Measurements from ENCODE around the gene ANKRD52. TPM values are rescaled to one million over a fixed set of nuclear protein-coding genes. Genes with fewer than 3 reads are reported as not detected.
"Not testable (repeated sequence)": the region's sequence is repeated elsewhere in the genome, so short reads cannot be mapped to it uniquely, and the experiment has no call there.

ANKRD52 gene
- total RNA-seq, 1 donor from 2014 or later = 63.2 TPM

DNA sequence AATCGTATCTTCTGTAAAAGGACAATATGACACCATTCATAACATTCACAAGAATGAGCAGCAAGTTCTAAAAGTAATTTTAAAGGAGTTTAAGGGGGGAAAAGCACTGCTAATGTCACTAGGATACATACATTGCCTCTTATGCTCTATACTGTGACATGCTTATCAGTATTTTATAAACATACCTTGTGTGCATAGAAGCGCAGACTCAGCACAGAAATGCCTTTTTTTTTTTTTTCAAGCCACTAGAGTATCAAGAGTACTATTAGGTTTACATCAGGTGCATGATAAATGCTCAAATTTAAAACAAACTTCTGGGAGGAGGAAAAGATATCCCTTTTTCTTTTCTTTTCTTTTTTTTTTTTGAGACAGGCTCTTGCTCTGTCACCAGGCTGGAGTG is 55.3 kb downstream of the ANKRD52 start:
- peaks cover 3% of the 10 kb centered on the region for H3K4me1 Mint-ChIP-seq
- TF ChIP-seq, protein P1, sequence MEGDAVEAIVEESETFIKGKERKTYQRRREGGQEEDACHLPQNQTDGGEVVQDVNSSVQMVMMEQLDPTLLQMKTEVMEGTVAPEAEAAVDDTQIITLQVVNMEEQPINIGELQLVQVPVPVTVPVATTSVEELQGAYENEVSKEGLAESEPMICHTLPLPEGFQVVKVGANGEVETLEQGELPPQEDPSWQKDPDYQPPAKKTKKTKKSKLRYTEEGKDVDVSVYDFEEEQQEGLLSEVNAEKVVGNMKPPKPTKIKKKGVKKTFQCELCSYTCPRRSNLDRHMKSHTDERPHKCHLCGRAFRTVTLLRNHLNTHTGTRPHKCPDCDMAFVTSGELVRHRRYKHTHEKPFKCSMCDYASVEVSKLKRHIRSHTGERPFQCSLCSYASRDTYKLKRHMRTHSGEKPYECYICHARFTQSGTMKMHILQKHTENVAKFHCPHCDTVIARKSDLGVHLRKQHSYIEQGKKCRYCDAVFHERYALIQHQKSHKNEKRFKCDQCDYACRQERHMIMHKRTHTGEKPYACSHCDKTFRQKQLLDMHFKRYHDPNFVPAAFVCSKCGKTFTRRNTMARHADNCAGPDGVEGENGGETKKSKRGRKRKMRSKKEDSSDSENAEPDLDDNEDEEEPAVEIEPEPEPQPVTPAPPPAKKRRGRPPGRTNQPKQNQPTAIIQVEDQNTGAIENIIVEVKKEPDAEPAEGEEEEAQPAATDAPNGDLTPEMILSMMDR (IDR thresholded peaks at IDR 0.05; ENCODE audit: unreplicated experiment) = no peak
- H3K27ac Mint-ChIP-seq = peak overlapping the region; percentile 23
- no peaks in the 10 kb centered on the region for H3K27me3 Mint-ChIP-seq (ENCODE audit: low read depth)
- no peaks in the 10 kb centered on the region for H3K9me3 Mint-ChIP-seq
- H3K36me3 Mint-ChIP-seq = peaks cover 15% of the 10 kb centered on the region
- no peak overlapping the region for H3K4me3 Mint-ChIP-seq
- no peak for DNase-seq (ENCODE audit: low spot score in 2 of 2, unreplicated experiment in 2 of 2)

- Mint-ChIP-seq H3K36me3 (peaks cover 10% of the 10 kb centered on the region), H3K27me3 (ENCODE audit: low read depth) (no peaks in the 10 kb centered on the region), H3K4me3 (no peak overlapping the region), H3K9me3 (no peaks in the 10 kb centered on the region), H3K4me1 (peaks cover 3% of the 10 kb centered on the region), H3K27ac (peak overlapping the region; percentile 23)
- TF ChIP-seq, protein P1 (IDR thresholded peaks at IDR 0.05; ENCODE audit: unreplicated experiment) = no peak
- DNase-seq (ENCODE audit: low spot score in 2 of 2, unreplicated experiment in 2 of 2) = no peak
These were observed 55.8 kb downstream of the ANKRD52 start for GRCh38 chr12:56202366-56202765.

- TF ChIP-seq, protein P1 (IDR thresholded peaks at IDR 0.05; ENCODE audit: unreplicated experiment) = no peak
- no peak overlapping the region for H3K4me3 Mint-ChIP-seq
These were observed 59.3 kb downstream of the ANKRD52 start for GRCh38 chr12:56198836-56199235.

GRCh38 chr12:56197921-56198635 is 60.1 kb downstream of the ANKRD52 start:
- TF ChIP-seq, protein P1 (IDR thresholded peaks at IDR 0.05; ENCODE audit: unreplicated experiment) = no peak
- no peaks in the 10 kb centered on the region for H3K9me3 Mint-ChIP-seq

More at GRCh38 chr12:56198836-56199235, 59.3 kb downstream of the ANKRD52 start:
- no peaks in the 10 kb centered on the region for H3K9me3 Mint-ChIP-seq
- H3K27me3 Mint-ChIP-seq (ENCODE audit: low read depth) = no peaks in the 10 kb centered on the region
- H3K36me3 Mint-ChIP-seq = no peaks in the 10 kb centered on the region
- H3K4me1 Mint-ChIP-seq = peaks cover 9% of the 10 kb centered on the region
- H3K27ac Mint-ChIP-seq = no peak overlapping the region
- no peak for DNase-seq (ENCODE audit: low spot score in 2 of 2, unreplicated experiment in 2 of 2)

DNA sequence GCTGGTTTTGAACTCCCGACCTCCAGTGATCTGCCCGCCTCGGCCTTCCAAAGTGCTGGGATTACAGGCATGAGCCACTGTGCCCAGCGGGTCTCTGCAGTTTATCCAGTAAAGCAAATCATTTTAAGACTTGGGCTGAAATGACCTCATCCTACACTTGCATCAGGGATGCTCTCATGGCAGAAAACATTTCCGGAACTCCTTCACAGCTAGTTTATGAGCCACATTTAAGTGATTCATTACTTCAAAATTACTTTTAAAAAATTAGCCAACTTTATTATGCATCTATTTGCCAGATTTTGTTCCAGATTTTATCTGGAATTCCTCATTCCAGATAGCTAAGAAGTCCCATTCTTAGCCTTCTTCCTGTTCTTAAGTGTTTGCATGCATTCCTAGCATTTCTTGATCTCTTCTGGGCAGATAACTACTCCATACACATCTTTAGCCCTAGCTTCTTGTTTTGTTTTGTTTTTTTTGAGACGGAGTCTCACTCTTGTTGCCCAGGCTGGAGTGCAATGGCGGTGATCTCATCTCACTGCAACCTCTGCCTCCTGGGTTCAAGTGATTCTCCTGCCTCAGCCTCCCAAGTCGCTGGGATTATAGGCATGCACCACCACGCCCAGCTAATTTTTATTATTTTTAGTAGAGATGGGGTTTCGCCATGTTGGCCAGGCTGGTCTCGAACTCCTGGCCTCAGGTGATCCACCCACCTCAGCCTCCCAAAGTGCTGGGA is 61.2 kb downstream of the ANKRD52 start:
- H3K27me3 Mint-ChIP-seq (ENCODE audit: low read depth); H3K36me3 Mint-ChIP-seq; H3K9me3 Mint-ChIP-seq; H3K4me1 Mint-ChIP-seq; H3K4me3 Mint-ChIP-seq; DNase-seq (ENCODE audit: low spot score in 2 of 2, unreplicated experiment in 2 of 2): not testable (repeated sequence)
- peak overlapping the region; percentile 87 for H3K27ac Mint-ChIP-seq

More at GRCh38 chr12:56197921-56198635, 60.1 kb downstream of the ANKRD52 start:
- DNase-seq (ENCODE audit: low spot score in 2 of 2, unreplicated experiment in 2 of 2) = no peak
- H3K27me3 Mint-ChIP-seq (ENCODE audit: low read depth) = no peaks in the 10 kb centered on the region
- peaks cover 9% of the 10 kb centered on the region for H3K4me1 Mint-ChIP-seq
- no peak overlapping the region for H3K27ac Mint-ChIP-seq
- no peaks in the 10 kb centered on the region for H3K36me3 Mint-ChIP-seq
- no peak overlapping the region for H3K4me3 Mint-ChIP-seq

DNA sequence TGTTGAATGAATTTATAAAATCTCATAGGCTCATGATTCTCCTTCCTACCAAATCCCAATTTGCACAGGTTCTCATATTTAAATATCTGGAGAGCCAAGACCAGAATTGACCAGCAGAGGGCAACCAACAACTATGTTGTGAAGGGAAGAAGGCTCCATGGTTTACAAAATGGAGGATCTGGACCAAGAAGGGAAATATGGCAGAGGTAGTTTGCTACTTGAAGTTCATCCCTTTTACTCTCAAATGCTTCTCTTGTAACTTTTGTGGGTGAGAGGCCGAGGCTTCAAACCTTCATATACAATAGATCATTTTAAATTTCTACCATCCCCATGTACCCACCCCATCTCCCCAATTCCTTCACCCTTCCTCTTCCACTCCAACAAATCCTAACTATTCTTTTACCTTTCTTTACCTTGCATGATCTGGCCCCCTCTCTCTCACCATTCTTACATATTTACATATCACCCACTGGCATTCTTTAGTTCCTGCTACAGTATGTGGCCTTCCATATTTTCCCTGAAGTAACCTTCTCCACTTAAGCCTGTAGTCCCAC is 65.1 kb downstream of the ANKRD52 start:
- H3K4me3 Mint-ChIP-seq = no peak overlapping the region
- peak; percentile 47 to 56 for DNase-seq (ENCODE audit: low spot score in 2 of 2, unreplicated experiment in 2 of 2)
- peak overlapping the region; percentile 4 for H3K27ac Mint-ChIP-seq
- TF ChIP-seq, protein P1 (IDR thresholded peaks at IDR 0.05; ENCODE audit: unreplicated experiment) = peak; percentile 77
- no peaks in the 10 kb centered on the region for H3K9me3 Mint-ChIP-seq
- H3K4me1 Mint-ChIP-seq = peaks cover 13% of the 10 kb centered on the region
- peaks cover 1% of the 10 kb centered on the region for H3K27me3 Mint-ChIP-seq (ENCODE audit: low read depth)
- H3K36me3 Mint-ChIP-seq = no peaks in the 10 kb centered on the region
